ENCODE measurements around the gene CABP7.

- TF ChIP-seq CTCF (IDR thresholded peaks at IDR 0.05) (no peak), POLR2A (IDR thresholded peaks at IDR 0.05) (no peak)
Measured at GRCh38 chr22:29738118-29738815, 18.5 kb downstream of the CABP7 start.

Data from thyroid gland (tissue), 4 donors.